PC-3 (cell line): Measurements from ENCODE around the gene DST. TPM values are rescaled to one million over a fixed set of nuclear protein-coding genes. Genes with fewer than 3 reads are reported as not detected.

ENCODE experiments used
- ATAC-seq: fragments of 200-7000 bp; cut with Tn5 transposase; 2 replicates; pipeline ENCODE4 v1.9.1; 2020; ENCODE audit warnings: mild to moderate bottlenecking, moderate library complexity
- BruUV-seq: library from RNA; stranded (reverse); fragments of 400-500 nt; replicated peaks from 2 replicates; lab custom pipeline; 2021; lab: Mats Ljungman, UMichigan
- CTCF ChIA-PET: fragments of 300-600 bp; sonication (Branson Sonifier 250); formaldehyde crosslinking; loops from one replicate; lab custom pipeline; 2022; ENCODE audit warnings: antibody characterized with exemption; lab: Charles Lee
- POLR2A ChIA-PET: fragments of 300-600 bp; sonication (Branson Sonifier 250); formaldehyde crosslinking; loops from one replicate; lab custom pipeline; 2022; ENCODE audit warnings: antibody characterized with exemption; ENCODE audit not compliant: unreplicated experiment; lab: Charles Lee
- DNase-seq: peaks from one replicate; pipeline ENCODE4 v3.0.0-alpha.2; 2015
- H2AFZ ChIP-seq: fragments of 300-600 bp; sonication (generic); 2 replicates; pipeline ENCODE4 v1.6.0; 2016; ENCODE audit warnings: antibody characterized with exemption, low read length
- H3F3A ChIP-seq: fragments of 300-600 bp; sonication (generic); one replicate; pipeline ENCODE4 v1.6.0; 2017; ENCODE audit warnings: antibody characterized with exemption, low read length, control low read depth, mild to moderate bottlenecking; ENCODE audit not compliant: unreplicated experiment
- H3K27ac ChIP-seq: fragments of 300-600 bp; sonication (generic); 2 replicates; pipeline ENCODE4 v1.5.1; 2016; ENCODE audit warnings: mild to moderate bottlenecking, low read length
- H3K27me3 ChIP-seq: fragments of 300-600 bp; sonication (generic); 2 replicates; pipeline ENCODE4 v1.6.1; 2016; ENCODE audit warnings: low read length, mixed read lengths
- H3K36me3 ChIP-seq: fragments of 300-600 bp; sonication (generic); 2 replicates; pipeline ENCODE4 v1.6.1; 2016; ENCODE audit warnings: low read depth, mixed run types, low read length, mixed read lengths
- H3K4me1 ChIP-seq: fragments of 300-600 bp; sonication (generic); 2 replicates; pipeline ENCODE4 v1.5.1; 2016; ENCODE audit warnings: low read length; ENCODE audit not compliant: insufficient read depth
- H3K4me2 ChIP-seq: fragments of 300-600 bp; sonication (generic); 2 replicates; pipeline ENCODE4 v1.6.0; 2016; ENCODE audit warnings: low read length
- H3K4me3 ChIP-seq: fragments of 300-600 bp; sonication (generic); 2 replicates; pipeline ENCODE4 v1.5.1; 2016; ENCODE audit warnings: mild to moderate bottlenecking, low read length, mixed read lengths
- H3K79me2 ChIP-seq: fragments of 300-600 bp; sonication (generic); 2 replicates; pipeline ENCODE4 v1.6.1; 2017; ENCODE audit warnings: low read length, mixed read lengths
- H3K9ac ChIP-seq: fragments of 300-600 bp; sonication (generic); 2 replicates; pipeline ENCODE4 v1.6.0; 2016; ENCODE audit warnings: mild to moderate bottlenecking, low read length
- H3K9me2 ChIP-seq: fragments of 300-600 bp; sonication (generic); replicated peaks from 2 replicates; pipeline ENCODE4 v1.6.1; 2016; ENCODE audit warnings: mixed run types, low read length, mixed read lengths
- H3K9me3 ChIP-seq: fragments of 300-600 bp; sonication (generic); 2 replicates; pipeline ENCODE4 v1.6.1; 2016; ENCODE audit warnings: low read length, mixed read lengths
- H4K20me1 ChIP-seq: fragments of 300-600 bp; sonication (generic); 2 replicates; pipeline ENCODE4 v1.6.1; 2016; ENCODE audit warnings: low read length, mixed read lengths
- CTCF ChIP-seq: fragments of 300-600 bp; sonication (generic); conservative IDR thresholded peaks from 2 replicates; pipeline ENCODE4 v1.5.1; 2017; ENCODE audit warnings: antibody characterized with exemption, low read depth, mild to moderate bottlenecking, low read length
- EZH2 ChIP-seq: fragments of 300-600 bp; sonication (generic); IDR thresholded peaks from one replicate; pipeline ENCODE4 v1.6.1; 2017; ENCODE audit warnings: antibody characterized with exemption, mild to moderate bottlenecking, low read length; ENCODE audit not compliant: unreplicated experiment
- EZH2phosphoT487 ChIP-seq: fragments of 300-600 bp; sonication (generic); IDR thresholded peaks from 2 replicates; pipeline ENCODE4 v1.6.1; 2018; ENCODE audit warnings: mild to moderate bottlenecking, antibody characterized with exemption, low read length, borderline replicate concordance
- intact Hi-C: fragments of 100-400 bp; cut with micrococcal nuclease; formaldehyde crosslinking; loops from 2 replicates; pipeline ENCODE4 v1.9.0; 2023
- total RNA-seq: library from RNA; depleted of rRNA; stranded (reverse); fragments of >200 nt; gene quantifications from 2 replicates; pipeline ENCODE4 v1.2.3, GENCODE V29; 2014

The DST gene
- total RNA-seq, 1 experiment from 2014 or later: 81.5 TPM

- Histone ChIP-seq H3K9ac (peak overlapping the region; percentile 86), H3K4me3 (peak overlapping the region; percentile 77), H3F3A (peaks cover 4% of the 10 kb centered on the region), H2AFZ (peak overlapping the region; percentile 24; the same call in 1 of the 2 replicates), H3K27me3 (no peaks in the 10 kb centered on the region), H3K36me3 (peaks cover under 1% of the 10 kb centered on the region; the same call in 1 of the 2 replicates), H3K27ac (peak overlapping the region; percentile 91), H3K9me3 (no peaks in the 10 kb centered on the region), H3K79me2 (peaks cover 70% of the 10 kb centered on the region), H3K4me1 (peaks cover 64% of the 10 kb centered on the region), H3K9me2 (no peaks in the 10 kb centered on the region), H4K20me1 (no peaks in the 10 kb centered on the region), H3K4me2 (peak overlapping the region; percentile 89)
- ChIA-PET POLR2A (no interaction called here), CTCF (no interaction called here)
- ATAC-seq (no peak), DNase-seq (peak; percentile 32)
- TF ChIP-seq EZH2 (no peak), CTCF (no peak), EZH2phosphoT487 (no peak)
- no TSS peak for BruUV-seq
- intact Hi-C loops: no loop called here
Measured at GRCh38 chr6:56541030-56541600, 101.6 kb downstream of the DST start.

GRCh38 chr6:56540232-56541029 lies 102.3 kb downstream of the DST start:
- H3K36me3 ChIP-seq: peaks cover 5% of the 10 kb centered on the region; the same call in 1 of the 2 replicates
- H3K9ac ChIP-seq: peak overlapping the region; percentile 86
- no peaks in the 10 kb centered on the region for H3K9me2 ChIP-seq
- no TSS peak for BruUV-seq
- no peak for TF ChIP-seq CTCF
- TF ChIP-seq EZH2: no peak
- no peak for TF ChIP-seq EZH2phosphoT487
- H3K9me3 ChIP-seq: no peaks in the 10 kb centered on the region
- DNase-seq: no peak
- peak overlapping the region; percentile 89 for H3K4me2 ChIP-seq
- no peaks in the 10 kb centered on the region for H3K27me3 ChIP-seq
- H3K79me2 ChIP-seq: peaks cover 75% of the 10 kb centered on the region
- ATAC-seq: no peak
- peaks cover 4% of the 10 kb centered on the region for H3F3A ChIP-seq
- H3K27ac ChIP-seq: peak overlapping the region; percentile 91
- peak overlapping the region; percentile 77 for H3K4me3 ChIP-seq
- peak overlapping the region; percentile 24; the same call in 1 of the 2 replicates for H2AFZ ChIP-seq
- ChIA-PET POLR2A (no interaction called here), CTCF (no interaction called here)
- H4K20me1 ChIP-seq: no peaks in the 10 kb centered on the region
- peaks cover 65% of the 10 kb centered on the region for H3K4me1 ChIP-seq
- intact Hi-C loops: no loop called here
